ENCODE results near the gene CCDC50. TPM values are rescaled to one million over a fixed set of nuclear protein-coding genes. Genes with fewer than 3 reads are reported as not detected.

Gene CCDC50
- total and polyA plus RNA-seq, 2 donors (not counting 3 experiments of a cell fraction or from before 2014, with no cell fraction given): 44.4 to 137 TPM

DNA sequence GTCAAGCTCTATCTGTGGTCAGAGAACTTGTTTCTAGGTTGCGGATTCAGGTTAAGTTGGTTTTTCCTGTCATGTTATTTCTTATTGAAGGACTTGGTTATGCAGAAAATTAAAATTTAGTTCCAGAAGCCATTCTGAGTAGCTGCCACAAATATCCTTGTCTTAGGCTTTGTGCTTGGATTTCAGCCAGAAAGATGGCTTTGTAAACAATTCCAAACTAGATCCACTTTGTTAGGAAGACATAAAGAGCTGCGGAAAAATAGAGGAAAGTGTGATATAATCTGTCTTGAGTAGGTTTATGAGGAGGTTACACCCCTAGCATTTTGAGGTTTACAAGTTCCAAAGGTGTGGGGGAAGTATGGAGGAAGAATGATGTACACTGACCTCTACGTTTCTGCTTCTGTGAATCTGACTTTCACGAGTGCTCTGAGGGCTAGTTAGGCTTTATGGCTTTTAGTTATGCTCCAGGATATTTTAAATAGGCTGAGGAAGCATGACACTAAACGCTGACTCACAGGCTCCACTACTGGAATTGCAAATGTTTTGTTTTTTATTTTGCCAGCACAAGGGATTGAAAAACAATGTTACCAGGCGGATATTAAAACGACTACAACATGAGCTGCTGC, 47.4 kb downstream of the CCDC50 start:
- H3K9me1 ChIP-seq (replicated peaks; ENCODE audit: control insufficient read depth, extremely low read depth, insufficient read depth, low read length): no peaks in the 10 kb centered on the region
- no peaks in the 10 kb centered on the region for H3K27me3 ChIP-seq (ENCODE audit: control insufficient read depth in 2 of 2, insufficient read depth in 2 of 2, low read length in 2 of 2)
- no peaks in the 10 kb centered on the region for H3K9me3 ChIP-seq (replicated peaks; ENCODE audit: control insufficient read depth, insufficient read depth, low read length)
- CTCF ChIA-PET: interaction anchor here (0.6 to 3.0 kb wide), 6 partner anchors 10 to 1068 kb away, joined by 3 to 15 read pairs (median 6); partner anchors contain the start of gene CCDC50
- H3K4me2 ChIP-seq (ENCODE audit: insufficient read depth, low read length): peak overlapping the region; percentile 50
- peak overlapping the region; percentile 73 for H3K27ac ChIP-seq (ENCODE audit: insufficient read depth, low read depth, low read length)
- FAIRE-seq: peak; percentile 75
- peaks cover 38% of the 10 kb centered on the region for H3K79me2 ChIP-seq (ENCODE audit: control insufficient read depth, insufficient read depth, low read length)
- DNase-seq (ENCODE audit: low read depth, low spot score): peak; percentile 92
- peaks cover 9 to 16% of the 10 kb centered on the region in 2 experiments for H3K36me3 ChIP-seq (ENCODE audit: control insufficient read depth in 2 of 2, extremely low read depth in 1 of 2, insufficient read depth in 2 of 2, low read length in 2 of 2)
- intact Hi-C loops (cut with micrococcal nuclease) (loop anchor here (1.0 kb wide), 3 partner anchors 9 to 46 kb away; partner anchors contain the start of gene UTS2B), dilution Hi-C loops (cut with MboI; ENCODE audit: extremely low pct_ligation_motif_present, low sequenced_read_pairs) (no loop called here)
- POLR2A ChIA-PET: no interaction called here
- peak; percentile 83 for TF ChIP-seq FOS (IDR thresholded peaks at IDR 0.05; ENCODE audit: borderline replicate concordance, insufficient read depth, low read length)
- peak; percentile 7 for TF ChIP-seq POLR2AphosphoS5 (IDR thresholded peaks at IDR 0.05; ENCODE audit: insufficient read depth, low read depth, low read length)
- TF ChIP-seq JUN (IDR thresholded peaks at IDR 0.05; ENCODE audit: borderline replicate concordance, insufficient read depth, insufficient read length, low read depth): peak; percentile 54
- TF ChIP-seq, protein P1, sequence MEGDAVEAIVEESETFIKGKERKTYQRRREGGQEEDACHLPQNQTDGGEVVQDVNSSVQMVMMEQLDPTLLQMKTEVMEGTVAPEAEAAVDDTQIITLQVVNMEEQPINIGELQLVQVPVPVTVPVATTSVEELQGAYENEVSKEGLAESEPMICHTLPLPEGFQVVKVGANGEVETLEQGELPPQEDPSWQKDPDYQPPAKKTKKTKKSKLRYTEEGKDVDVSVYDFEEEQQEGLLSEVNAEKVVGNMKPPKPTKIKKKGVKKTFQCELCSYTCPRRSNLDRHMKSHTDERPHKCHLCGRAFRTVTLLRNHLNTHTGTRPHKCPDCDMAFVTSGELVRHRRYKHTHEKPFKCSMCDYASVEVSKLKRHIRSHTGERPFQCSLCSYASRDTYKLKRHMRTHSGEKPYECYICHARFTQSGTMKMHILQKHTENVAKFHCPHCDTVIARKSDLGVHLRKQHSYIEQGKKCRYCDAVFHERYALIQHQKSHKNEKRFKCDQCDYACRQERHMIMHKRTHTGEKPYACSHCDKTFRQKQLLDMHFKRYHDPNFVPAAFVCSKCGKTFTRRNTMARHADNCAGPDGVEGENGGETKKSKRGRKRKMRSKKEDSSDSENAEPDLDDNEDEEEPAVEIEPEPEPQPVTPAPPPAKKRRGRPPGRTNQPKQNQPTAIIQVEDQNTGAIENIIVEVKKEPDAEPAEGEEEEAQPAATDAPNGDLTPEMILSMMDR (IDR thresholded peaks at IDR 0.05; ENCODE audit: extremely low read depth in 1 of 2, insufficient read depth in 1 of 2, low read depth in 1 of 2, low read length in 2 of 2): no peak
- H3K4me3 ChIP-seq (replicated peaks in 1 of 3; ENCODE audit: insufficient read depth in 1 of 3, low read depth in 1 of 3, low read length in 3 of 3): no peak overlapping the region
- BruUV-seq (replicated peaks): TSS peak; percentile 99
- H2AFZ ChIP-seq (ENCODE audit: low read depth, low read length): no peak overlapping the region
- peaks cover 39% of the 10 kb centered on the region for H3K4me1 ChIP-seq (ENCODE audit: control insufficient read depth, extremely low read depth, insufficient read depth, low read length)
- peak overlapping the region; percentile 65 for H3K9ac ChIP-seq (replicated peaks; ENCODE audit: extremely low read depth, insufficient read depth, low read length)
- H4K20me1 ChIP-seq (replicated peaks; ENCODE audit: control insufficient read depth, extremely low read depth, insufficient read depth, low read length): no peaks in the 10 kb centered on the region

Data from endothelial cell of umbilical vein (primary cell).